IPS-15b (cell line): ENCODE data around the gene FPR1.

Experiments
- H3K27me3 ChIP-seq: one replicate; pipeline ENCODE4 v1.6.1; 2013; ENCODE audit warnings: low read length; ENCODE audit not compliant: control insufficient read depth, insufficient read depth
- H3K36me3 ChIP-seq: one replicate; pipeline ENCODE4 v1.6.1; 2013; ENCODE audit warnings: low read length; ENCODE audit not compliant: control insufficient read depth, insufficient read depth
- H3K4me1 ChIP-seq: one replicate; pipeline ENCODE4 v1.6.1; 2013; ENCODE audit warnings: mild to moderate bottlenecking, low read length; ENCODE audit not compliant: control insufficient read depth, insufficient read depth
- H3K4me3 ChIP-seq: one replicate; pipeline ENCODE4 v1.5.1; 2013; ENCODE audit warnings: low read depth, low read length
- H3K9ac ChIP-seq: one replicate; pipeline ENCODE4 v1.6.1; 2013; ENCODE audit warnings: low read depth, mild to moderate bottlenecking, low read length
- H3K9me3 ChIP-seq: one replicate; pipeline ENCODE4 v1.6.1; 2013; ENCODE audit warnings: mild to moderate bottlenecking, low read length; ENCODE audit not compliant: control insufficient read depth, insufficient read depth

The FPR1 gene

GRCh38 chr19:51702103-51702824, 49.4 kb downstream of the FPR1 start:
- peak overlapping the region; percentile 94 for H3K4me3 ChIP-seq

GRCh38 chr19:51701468-51702100, 50.1 kb downstream of the FPR1 start:
- H3K27me3 ChIP-seq: no peaks in the 10 kb centered on the region
- peak overlapping the region; percentile 94 for H3K4me3 ChIP-seq
- H3K4me1 ChIP-seq: peaks cover 4% of the 10 kb centered on the region
- H3K9me3 ChIP-seq: no peaks in the 10 kb centered on the region
- peaks cover 2% of the 10 kb centered on the region for H3K36me3 ChIP-seq
- H3K9ac ChIP-seq: peak overlapping the region; percentile 8

More at GRCh38 chr19:51702103-51702824, 49.4 kb downstream of the FPR1 start:
- peak overlapping the region; percentile 8 for H3K9ac ChIP-seq
- H3K4me1 ChIP-seq: peaks cover 4% of the 10 kb centered on the region
- H3K9me3 ChIP-seq: no peaks in the 10 kb centered on the region
- H3K36me3 ChIP-seq: peaks cover 2% of the 10 kb centered on the region
- no peaks in the 10 kb centered on the region for H3K27me3 ChIP-seq

DNA sequence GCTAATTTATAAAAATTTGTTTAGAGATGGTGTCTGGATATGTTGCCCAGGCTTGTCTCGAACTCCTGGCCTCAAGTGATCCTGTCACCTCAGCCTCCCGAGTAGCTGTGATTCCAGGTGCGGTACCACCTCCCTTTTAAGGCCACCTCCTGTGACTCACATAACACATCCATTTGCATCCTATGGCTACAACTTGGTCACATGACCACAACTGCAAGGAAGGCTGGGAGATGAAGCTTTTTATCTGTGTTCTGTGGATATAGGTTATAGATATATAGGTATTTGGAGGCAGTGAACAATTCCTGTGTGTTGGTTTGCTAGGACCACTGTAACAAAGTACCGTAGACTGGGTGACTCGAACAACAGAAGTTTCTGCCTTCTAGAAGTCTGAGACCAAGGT, 52.5 kb downstream of the FPR1 start:
- H3K4me1 ChIP-seq: peaks cover 4% of the 10 kb centered on the region
- H3K36me3 ChIP-seq: no peaks in the 10 kb centered on the region
- no peaks in the 10 kb centered on the region for H3K9me3 ChIP-seq
- H3K27me3 ChIP-seq: no peaks in the 10 kb centered on the region
- H3K9ac ChIP-seq: no peak overlapping the region
- H3K4me3 ChIP-seq: no peak overlapping the region

- no peak overlapping the region for H3K4me3 ChIP-seq
- H3K9me3 ChIP-seq: no peaks in the 10 kb centered on the region
- peaks cover 4% of the 10 kb centered on the region for H3K4me1 ChIP-seq
- H3K27me3 ChIP-seq: no peaks in the 10 kb centered on the region
- H3K9ac ChIP-seq: no peak overlapping the region
- no peaks in the 10 kb centered on the region for H3K36me3 ChIP-seq
Observed at GRCh38 chr19:51698296-51698695, 53.4 kb downstream of the FPR1 start.

DNA sequence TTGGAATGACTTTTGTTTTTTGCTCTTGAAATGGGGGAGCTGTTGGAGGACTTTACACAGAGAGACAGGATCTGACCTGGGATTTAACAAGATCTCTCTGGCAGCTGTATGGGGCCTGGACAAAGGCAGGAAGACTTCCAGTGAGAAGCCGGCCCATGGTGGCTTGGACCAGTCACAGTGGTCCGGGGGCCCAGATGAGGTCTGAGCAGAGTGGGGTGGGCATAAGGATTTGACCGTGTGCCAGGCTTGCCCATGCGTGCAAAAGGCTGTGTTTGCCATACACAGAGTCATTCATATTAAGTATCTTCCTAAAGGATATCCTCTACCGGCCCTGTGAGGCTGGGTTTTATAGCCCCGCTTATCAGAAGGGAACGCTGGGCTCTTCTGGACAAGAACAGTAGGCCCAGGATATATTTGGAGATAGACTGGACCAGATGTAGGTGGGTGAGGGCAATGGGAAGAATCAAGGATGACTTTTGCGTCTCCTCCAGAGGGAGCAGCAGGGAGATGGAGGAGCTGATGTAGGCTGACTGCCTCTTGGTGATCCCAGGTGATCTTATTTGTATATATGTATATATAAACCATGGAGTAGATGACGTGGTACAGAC, 54.4 kb downstream of the FPR1 start:
- Histone ChIP-seq H3K27me3 (no peaks in the 10 kb centered on the region), H3K4me1 (peaks cover 6% of the 10 kb centered on the region), H3K9me3 (no peaks in the 10 kb centered on the region), H3K36me3 (no peaks in the 10 kb centered on the region), H3K4me3 (no peak overlapping the region), H3K9ac (no peak overlapping the region)

DNA sequence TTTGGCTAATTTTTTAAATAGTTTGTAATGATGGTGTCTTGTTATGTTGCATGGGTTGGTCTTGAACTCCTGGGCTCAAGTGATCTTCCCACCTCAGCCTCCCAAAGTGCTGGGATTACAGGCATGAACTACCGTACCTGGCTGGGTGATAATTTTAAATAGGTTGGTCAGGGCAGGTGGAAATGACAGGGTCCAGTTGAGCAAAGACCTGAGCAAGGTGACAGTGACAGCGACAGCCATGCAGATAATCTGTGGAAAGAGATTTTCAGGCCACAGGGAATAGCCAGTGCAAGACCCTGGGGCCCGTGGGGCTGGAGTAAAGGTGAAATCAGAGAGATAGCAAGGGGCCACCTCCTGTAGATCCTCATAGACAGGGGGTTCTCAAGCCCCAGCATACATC, 55.1 kb downstream of the FPR1 start:
- Histone ChIP-seq H3K4me3 (no peak overlapping the region), H3K36me3 (no peaks in the 10 kb centered on the region), H3K4me1 (peaks cover 10% of the 10 kb centered on the region), H3K9me3 (no peaks in the 10 kb centered on the region), H3K9ac (no peak overlapping the region), H3K27me3 (no peaks in the 10 kb centered on the region)
